Uterus (tissue), 2 donors: Measurements from ENCODE around the gene IGSF23.

Source experiments
- POLR2A ChIP-seq, 2 donors: fragments of 450-650 bp; IDR thresholded peaks; one replicate each; pipeline ENCODE4 v1.6.1; 2016; ENCODE audit warnings: antibody characterized with exemption in 2 of 2, mild to moderate bottlenecking in 1 of 2, moderate library complexity in 1 of 2
- TF ChIP-seq, protein P1 (sequence below), 4 experiments: fragments of 200-600 bp in 2 of 4; fragments of 450-650 bp in 2 of 4; sonication (generic) in 2 of 4; IDR thresholded peaks; one replicate each; pipeline ENCODE4 v1.5.1; 2016 to 2019; ENCODE audit warnings: antibody characterized with exemption in 4 of 4, mild to moderate bottlenecking in 2 of 4, moderate library complexity in 1 of 4

DNA sequence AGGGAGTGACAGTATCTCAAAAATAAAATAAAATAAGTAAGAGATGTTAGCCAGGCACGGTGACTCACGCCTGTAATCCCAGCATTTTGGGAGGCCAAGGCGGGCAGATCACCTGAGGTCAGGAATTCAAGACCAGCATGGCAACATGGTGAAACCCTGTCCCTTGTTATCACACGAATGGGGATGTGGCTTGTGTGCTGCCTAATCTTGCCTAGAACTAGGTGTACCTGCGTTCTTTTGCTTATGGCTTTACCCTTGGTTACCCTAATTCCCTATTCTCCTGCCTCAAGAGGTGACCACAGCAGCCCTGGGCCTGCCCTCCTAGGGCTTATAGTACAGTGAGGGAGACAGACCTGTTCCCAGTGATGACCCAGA is 24.0 kb downstream of the IGSF23 start:
- TF ChIP-seq, protein P1, sequence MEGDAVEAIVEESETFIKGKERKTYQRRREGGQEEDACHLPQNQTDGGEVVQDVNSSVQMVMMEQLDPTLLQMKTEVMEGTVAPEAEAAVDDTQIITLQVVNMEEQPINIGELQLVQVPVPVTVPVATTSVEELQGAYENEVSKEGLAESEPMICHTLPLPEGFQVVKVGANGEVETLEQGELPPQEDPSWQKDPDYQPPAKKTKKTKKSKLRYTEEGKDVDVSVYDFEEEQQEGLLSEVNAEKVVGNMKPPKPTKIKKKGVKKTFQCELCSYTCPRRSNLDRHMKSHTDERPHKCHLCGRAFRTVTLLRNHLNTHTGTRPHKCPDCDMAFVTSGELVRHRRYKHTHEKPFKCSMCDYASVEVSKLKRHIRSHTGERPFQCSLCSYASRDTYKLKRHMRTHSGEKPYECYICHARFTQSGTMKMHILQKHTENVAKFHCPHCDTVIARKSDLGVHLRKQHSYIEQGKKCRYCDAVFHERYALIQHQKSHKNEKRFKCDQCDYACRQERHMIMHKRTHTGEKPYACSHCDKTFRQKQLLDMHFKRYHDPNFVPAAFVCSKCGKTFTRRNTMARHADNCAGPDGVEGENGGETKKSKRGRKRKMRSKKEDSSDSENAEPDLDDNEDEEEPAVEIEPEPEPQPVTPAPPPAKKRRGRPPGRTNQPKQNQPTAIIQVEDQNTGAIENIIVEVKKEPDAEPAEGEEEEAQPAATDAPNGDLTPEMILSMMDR (IDR thresholded peaks at IDR 0.05) = no peak
- TF ChIP-seq POLR2A (IDR thresholded peaks at IDR 0.05) = no peak
